ENCODE results near the gene CDH4. TPM values are rescaled to one million over a fixed set of nuclear protein-coding genes. Genes with fewer than 3 reads are reported as not detected.

CDH4 gene
- total and polyA plus RNA-seq, 9 of the 15 experiments (the other 6 are each of a cell fraction or from before 2014, with no cell fraction given) = 0.04 TPM; not detected in 8

- no peak for FAIRE-seq
Observed at GRCh38 chr20:61733891-61734732, 482.1 kb downstream of the CDH4 start.

More at GRCh38 chr20:61733891-61734732, 482.1 kb downstream of the CDH4 start:
- H3K9me3 ChIP-seq (replicated peaks; ENCODE audit: control insufficient read depth, insufficient read depth, low read depth, low read length) = no peaks in the 10 kb centered on the region
- BruUV-seq (replicated peaks) = no TSS peak
- TF ChIP-seq RFX5 (IDR thresholded peaks at IDR 0.05; ENCODE audit: low read depth, low read length) (no peak), TCF15 (CRISPR knock-in tag; IDR thresholded peaks at IDR 0.05) (no peak), PKNOX1 (IDR thresholded peaks at IDR 0.05) (no peak), ARID2 (IDR thresholded peaks at IDR 0.05) (no peak), TEAD4 (IDR thresholded peaks at IDR 0.05; ENCODE audit: low read length) (no peak), TEAD4 (CRISPR knock-in tag; IDR thresholded peaks at IDR 0.05; ENCODE audit: borderline replicate concordance) (no peak), POLR2AphosphoS5 (IDR thresholded peaks at IDR 0.05; ENCODE audit: control insufficient read depth, insufficient read depth, low read depth, low read length) (no peak), ATF4 (CRISPR knock-in tag; IDR thresholded peaks at IDR 0.05) (no peak), CUX1 (CRISPR knock-in tag; IDR thresholded peaks at IDR 0.05) (no peak), ZNF146 (CRISPR knock-in tag; IDR thresholded peaks at IDR 0.05; ENCODE audit: unreplicated experiment) (no peak), NR2C1 (IDR thresholded peaks at IDR 0.05) (no peak), NR2C1 (tag; IDR thresholded peaks at IDR 0.05) (no peak), NELFE (IDR thresholded peaks at IDR 0.05; ENCODE audit: insufficient read depth, insufficient read length) (no peak)
- under 1% methylated on average over 27 of the region's 28 CpGs for WGBS (ENCODE audit: insufficient coverage, low coverage, missing lambda C conversion rate)
- H3K4me1 ChIP-seq (replicated peaks in 1 of 2; ENCODE audit: control insufficient read depth in 2 of 2, insufficient read depth in 2 of 2, low read length in 2 of 2) = no peaks in the 10 kb centered on the region; a peak in 1 of 5 replicates
- in situ Hi-C loops (cut with MboI) = no loop called here
- CTCF ChIA-PET (ENCODE audit: low intra/inter-chr PET ratio) = no interaction called here
- no peaks in the 10 kb centered on the region for H3K36me3 ChIP-seq (ENCODE audit: control insufficient read depth, insufficient read depth, low read length)
- POLR2A ChIA-PET = interaction anchor here (0.7 kb wide), 1 partner anchor 14 kb away, joined by 3 read pairs; no protein-coding TSS in a partner anchor
- H3K27me3 ChIP-seq (ENCODE audit: control insufficient read depth in 2 of 2, insufficient read depth in 2 of 2, low read length in 2 of 2) = peaks cover 17 to 68% of the 10 kb centered on the region in 2 experiments
- H3K9me1 ChIP-seq (ENCODE audit: control insufficient read depth, insufficient read depth, low read length) = no peaks in the 10 kb centered on the region
- peaks cover 4% of the 10 kb centered on the region; the same call in 1 of the 2 replicates for H4K20me1 ChIP-seq (replicated peaks; ENCODE audit: control insufficient read depth, insufficient read depth, low read length)
- DNase-seq (ENCODE audit: extremely low read depth in 1 of 4, low spot score in 3 of 4) (no peak), ATAC-seq (no peak)
- no peak overlapping the region for H2AFZ ChIP-seq (ENCODE audit: low read depth, low read length)
- no peak overlapping the region for H3K9ac ChIP-seq (ENCODE audit: insufficient read depth in 1 of 2, low read depth in 2 of 2, low read length in 2 of 2)
- intact Hi-C loops (cut with micrococcal nuclease) = no loop called here
- H3K4me2 ChIP-seq (ENCODE audit: insufficient read depth, low read length) = no peak overlapping the region
- H3K4me3 ChIP-seq = no peak overlapping the region
- no peak overlapping the region for H3K27ac ChIP-seq (ENCODE audit: extremely low read depth, low read depth, low read length)
- no peaks in the 10 kb centered on the region for H3K79me2 ChIP-seq (ENCODE audit: control insufficient read depth, insufficient read depth, low read length)
